Activated CD4-positive, alpha-beta T cell treated with anti-CD3 and anti-CD28 coated beads for 36 hours (primary cell): Measurements from ENCODE around the gene ANTXR2. TPM values are rescaled to one million over a fixed set of nuclear protein-coding genes. Genes with fewer than 3 reads are reported as not detected.

ENCODE experiments used
- ATAC-seq: fragments of 200-7000 bp; cut with Tn5 transposase; one replicate; pipeline ENCODE4 v1.10.0; 2021; ENCODE audit warnings: mild to moderate bottlenecking, moderate library complexity
- CTCF ChIA-PET: fragments of 350-600 bp; sonication (Branson Sonifier 250); formaldehyde crosslinking; loops from one replicate; lab custom pipeline; 2021; ENCODE audit warnings: antibody characterized with exemption; lab: Charles Lee
- POLR2A ChIA-PET: fragments of 350-600 bp; sonication (Branson Sonifier 250); formaldehyde crosslinking; loops from one replicate; lab custom pipeline; 2021; ENCODE audit warnings: antibody characterized with exemption, inconsistent platforms; lab: Charles Lee
- DNase-seq: peaks from one replicate; pipeline ENCODE4 v3.0.0-alpha.2; 2020
- H3K27ac Mint-ChIP-seq: one replicate; pipeline ENCODE4 v1.8.0; 2021; ENCODE audit warnings: mixed read lengths
- H3K27me3 Mint-ChIP-seq: one replicate; pipeline ENCODE4 v1.8.0; 2021; ENCODE audit warnings: mixed read lengths
- H3K36me3 Mint-ChIP-seq: one replicate; pipeline ENCODE4 v1.8.0; 2021; ENCODE audit warnings: low read depth, mixed read lengths
- H3K4me1 Mint-ChIP-seq: one replicate; pipeline ENCODE4 v1.8.0; 2021; ENCODE audit warnings: mixed read lengths
- H3K4me3 Mint-ChIP-seq: one replicate; pipeline ENCODE4 v1.8.0; 2021; ENCODE audit warnings: mild to moderate bottlenecking, moderate library complexity, mixed read lengths
- H3K9me3 Mint-ChIP-seq: one replicate; pipeline ENCODE4 v1.8.0; 2021; ENCODE audit warnings: low read depth, mixed read lengths
- intact Hi-C, 2 experiments: fragments of 100-400 bp; cut with DNase I in 1 of 2; cut with micrococcal nuclease in 1 of 2; formaldehyde crosslinking; loops; one replicate each; pipeline versions ENCODE4 v1.14.2 to v1.15.1; 2022 to 2024; cut with DNase I, micrococcal nuclease
- total RNA-seq, 2 experiments: library from RNA; stranded (reverse); gene quantifications; one replicate each; pipeline ENCODE4 v1.2.3, GENCODE V29; 2021

The ANTXR2 gene
- total RNA-seq, 2 experiments from 2014 or later = 2.3 to 3.8 TPM

DNA sequence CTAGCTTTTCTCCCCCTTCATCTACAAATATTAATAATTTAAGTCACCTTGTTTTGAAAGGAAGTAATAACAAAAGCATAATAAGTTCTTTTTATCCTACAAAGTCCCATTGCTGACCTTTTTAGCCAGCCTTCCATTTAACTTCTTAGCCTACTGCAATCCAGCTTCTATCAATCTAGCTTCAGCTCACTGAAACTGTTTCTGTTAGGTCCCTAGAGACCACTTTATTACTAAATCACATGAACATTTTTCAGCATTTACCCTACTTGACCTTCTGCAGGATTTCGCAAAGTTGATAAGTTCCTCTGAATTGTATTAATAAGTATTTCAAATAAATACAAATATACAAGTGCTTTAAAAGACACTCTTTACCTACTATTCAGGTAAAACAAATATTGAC, 186.5 kb downstream of the ANTXR2 start:
- Mint-ChIP-seq H3K36me3 (no peaks in the 10 kb centered on the region), H3K9me3 (peaks cover 2% of the 10 kb centered on the region), H3K27ac (no peak overlapping the region), H3K27me3 (no peaks in the 10 kb centered on the region), H3K4me1 (no peaks in the 10 kb centered on the region), H3K4me3 (no peak overlapping the region)
- DNase-seq (no peak), ATAC-seq (no peak)
- POLR2A ChIA-PET = no interaction called here
- CTCF ChIA-PET = no interaction called here
- intact Hi-C loops = no loop called here

DNA sequence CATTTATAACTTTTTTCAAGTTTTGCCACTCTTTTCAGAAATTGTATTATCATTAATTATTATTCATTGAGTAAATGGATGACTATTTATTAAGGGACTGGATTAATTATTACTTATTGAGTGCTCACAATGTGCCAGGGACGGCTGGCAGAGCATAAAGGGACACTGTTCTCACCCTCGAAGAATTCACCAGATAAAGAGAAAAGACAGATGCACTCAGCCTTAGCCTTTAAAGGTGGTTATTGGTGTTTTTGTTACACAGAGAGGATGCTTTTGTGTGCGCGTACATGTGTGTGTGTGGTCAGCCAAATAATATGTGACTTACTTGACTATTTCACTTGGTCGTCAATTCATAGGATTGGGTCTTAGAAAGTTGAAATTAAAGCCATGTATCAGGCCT, 187.0 kb downstream of the ANTXR2 start:
- intact Hi-C loops = no loop called here
- Mint-ChIP-seq H3K4me1 (no peaks in the 10 kb centered on the region), H3K9me3 (peaks cover 2% of the 10 kb centered on the region), H3K27ac (no peak overlapping the region), H3K36me3 (no peaks in the 10 kb centered on the region), H3K27me3 (no peaks in the 10 kb centered on the region), H3K4me3 (no peak overlapping the region)
- no peak for ATAC-seq
- CTCF ChIA-PET = no interaction called here
- DNase-seq = no peak
- POLR2A ChIA-PET = no interaction called here

DNA sequence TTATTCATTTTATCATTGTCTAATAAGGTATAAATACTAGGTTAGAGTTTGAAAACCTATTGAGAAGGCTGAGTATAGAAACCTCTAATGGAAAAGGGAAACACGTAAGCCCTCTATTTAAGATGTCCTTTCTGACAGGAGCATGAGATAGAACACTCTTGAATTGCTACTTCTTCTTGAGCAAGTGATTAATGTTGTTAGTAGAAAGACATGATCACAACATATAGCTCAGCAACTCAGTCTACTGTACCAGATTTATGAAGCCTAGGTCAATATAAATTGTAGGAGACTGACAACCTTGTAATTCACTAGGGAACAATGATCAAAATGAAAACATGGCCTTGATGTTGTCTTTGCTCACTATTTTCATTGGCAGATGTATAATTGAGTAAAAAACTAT, 189.7 kb downstream of the ANTXR2 start:
- ATAC-seq = no peak
- peaks cover 1% of the 10 kb centered on the region for H3K36me3 Mint-ChIP-seq
- no peak overlapping the region for H3K4me3 Mint-ChIP-seq
- H3K9me3 Mint-ChIP-seq = peaks cover 2% of the 10 kb centered on the region
- H3K4me1 Mint-ChIP-seq = no peaks in the 10 kb centered on the region
- no peak for DNase-seq
- no peak overlapping the region for H3K27ac Mint-ChIP-seq
- intact Hi-C loops = no loop called here
- no peaks in the 10 kb centered on the region for H3K27me3 Mint-ChIP-seq
- CTCF ChIA-PET = no interaction called here
- POLR2A ChIA-PET = no interaction called here

DNA sequence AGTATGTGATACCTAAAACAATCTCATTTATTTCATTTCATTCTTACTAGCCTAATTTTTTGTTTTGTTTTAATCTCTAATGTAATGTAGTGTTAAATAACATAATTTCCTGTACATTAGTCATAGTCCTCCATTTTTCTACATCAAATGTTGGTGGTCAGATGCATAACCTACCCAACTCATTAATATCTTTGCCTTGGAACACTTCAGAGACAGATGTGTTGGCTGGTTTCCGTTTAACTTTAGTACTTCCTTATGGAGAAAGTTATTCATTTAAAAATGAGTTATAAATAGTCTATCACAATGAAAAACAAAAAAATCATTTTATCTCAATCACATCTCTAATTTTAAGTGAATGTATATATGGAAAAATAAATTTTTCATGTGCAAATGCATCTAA, 190.2 kb downstream of the ANTXR2 start:
- no peak overlapping the region for H3K4me3 Mint-ChIP-seq
- H3K4me1 Mint-ChIP-seq = no peaks in the 10 kb centered on the region
- H3K9me3 Mint-ChIP-seq = peaks cover 6% of the 10 kb centered on the region
- H3K27me3 Mint-ChIP-seq = no peaks in the 10 kb centered on the region
- ATAC-seq (no peak), DNase-seq (no peak)
- peaks cover 4% of the 10 kb centered on the region for H3K36me3 Mint-ChIP-seq
- POLR2A ChIA-PET = no interaction called here
- intact Hi-C loops = no loop called here
- CTCF ChIA-PET = no interaction called here
- H3K27ac Mint-ChIP-seq = no peak overlapping the region

DNA sequence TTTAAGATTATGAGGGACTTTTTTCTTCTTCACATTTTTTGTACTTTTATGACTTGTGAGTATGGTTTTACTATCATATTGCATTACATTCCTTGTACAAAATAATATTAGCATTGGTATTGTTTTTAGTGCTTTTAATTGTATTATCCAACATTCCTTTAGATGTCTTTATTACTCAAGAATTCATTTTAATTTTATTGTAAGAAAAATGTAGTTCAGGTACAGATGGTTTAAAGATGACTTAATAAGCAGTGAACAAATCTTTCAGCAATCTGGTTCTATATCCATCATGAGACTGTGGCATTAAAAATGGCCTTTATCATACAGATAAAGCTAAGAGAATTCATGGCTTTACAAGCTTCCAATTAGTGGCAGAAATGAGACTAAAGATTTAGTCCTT, 191.6 kb downstream of the ANTXR2 start:
- Mint-ChIP-seq H3K4me1 (no peaks in the 10 kb centered on the region), H3K9me3 (peaks cover 8% of the 10 kb centered on the region), H3K27ac (no peak overlapping the region), H3K27me3 (no peaks in the 10 kb centered on the region), H3K4me3 (no peak overlapping the region), H3K36me3 (peaks cover 4% of the 10 kb centered on the region)
- ATAC-seq (no peak), DNase-seq (no peak)
- intact Hi-C loops = no loop called here
- ChIA-PET POLR2A (no interaction called here), CTCF (no interaction called here)

DNA sequence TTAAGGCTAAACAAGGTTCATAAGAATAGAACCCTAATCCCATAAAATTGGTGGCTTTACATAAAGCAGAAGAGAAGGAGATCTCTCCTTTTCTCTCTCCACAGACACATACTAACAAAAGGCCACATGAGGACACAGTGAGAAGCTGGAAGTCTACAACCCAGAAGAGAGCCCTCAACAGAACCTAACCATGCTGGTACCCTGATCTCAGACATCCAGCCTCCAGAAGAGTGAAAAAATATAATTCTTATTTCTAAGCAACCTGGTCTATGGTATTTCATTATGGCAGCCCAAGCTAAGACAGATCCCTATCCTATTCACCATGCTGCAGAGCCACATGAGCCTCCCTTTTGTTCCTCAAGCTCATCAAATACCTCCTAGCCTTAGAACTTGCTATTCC, 195.5 kb downstream of the ANTXR2 start:
- ChIA-PET POLR2A (no interaction called here), CTCF (interaction anchor here (1.4 kb wide), 1 partner anchor 13 kb away, joined by 3 read pairs; no protein-coding TSS in a partner anchor)
- intact Hi-C loops = no loop called here
- H3K27me3 Mint-ChIP-seq = no peaks in the 10 kb centered on the region
- no peaks in the 10 kb centered on the region for H3K4me1 Mint-ChIP-seq
- no peak for ATAC-seq
- peaks cover 8% of the 10 kb centered on the region for H3K9me3 Mint-ChIP-seq
- H3K4me3 Mint-ChIP-seq = no peak overlapping the region
- peaks cover 4% of the 10 kb centered on the region for H3K36me3 Mint-ChIP-seq
- DNase-seq = no peak
- no peak overlapping the region for H3K27ac Mint-ChIP-seq

DNA sequence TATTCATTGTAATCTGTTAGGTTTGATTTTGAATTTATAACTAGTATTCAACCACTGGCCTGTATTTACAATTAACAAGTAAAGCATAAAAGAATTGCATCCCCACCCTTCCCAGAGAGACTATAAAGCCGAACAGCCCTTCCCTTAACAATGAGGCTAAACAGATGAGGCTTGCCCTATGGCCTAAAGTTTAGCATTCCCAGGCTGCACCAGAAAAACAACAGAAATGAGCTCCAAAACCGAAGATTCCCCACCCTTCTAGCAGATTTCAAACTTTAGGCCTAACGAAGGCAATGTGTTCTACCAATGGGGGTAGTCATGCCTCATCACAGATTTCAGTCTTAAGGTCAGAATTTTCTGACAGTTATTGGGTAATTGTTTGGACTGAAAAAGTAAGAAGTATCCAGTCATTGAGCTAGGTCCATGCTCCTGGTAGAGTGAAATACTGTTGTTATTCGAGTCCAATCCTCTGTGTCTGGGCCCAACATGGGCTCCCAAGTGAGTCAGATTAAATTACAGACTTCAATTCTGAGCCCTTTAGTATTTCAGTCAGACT, 197.6 kb downstream of the ANTXR2 start:
- peaks cover 8% of the 10 kb centered on the region for H3K9me3 Mint-ChIP-seq
- H3K4me3 Mint-ChIP-seq = no peak overlapping the region
- no peak overlapping the region for H3K27ac Mint-ChIP-seq
- ChIA-PET POLR2A (no interaction called here), CTCF (interaction anchor here (0.6 kb wide), 1 partner anchor 1551 kb away, joined by 3 read pairs; no protein-coding TSS in a partner anchor)
- DNase-seq = no peak
- H3K4me1 Mint-ChIP-seq = no peaks in the 10 kb centered on the region
- H3K27me3 Mint-ChIP-seq = no peaks in the 10 kb centered on the region
- H3K36me3 Mint-ChIP-seq = peaks cover 4% of the 10 kb centered on the region
- intact Hi-C loops = no loop called here
- no peak for ATAC-seq

DNA sequence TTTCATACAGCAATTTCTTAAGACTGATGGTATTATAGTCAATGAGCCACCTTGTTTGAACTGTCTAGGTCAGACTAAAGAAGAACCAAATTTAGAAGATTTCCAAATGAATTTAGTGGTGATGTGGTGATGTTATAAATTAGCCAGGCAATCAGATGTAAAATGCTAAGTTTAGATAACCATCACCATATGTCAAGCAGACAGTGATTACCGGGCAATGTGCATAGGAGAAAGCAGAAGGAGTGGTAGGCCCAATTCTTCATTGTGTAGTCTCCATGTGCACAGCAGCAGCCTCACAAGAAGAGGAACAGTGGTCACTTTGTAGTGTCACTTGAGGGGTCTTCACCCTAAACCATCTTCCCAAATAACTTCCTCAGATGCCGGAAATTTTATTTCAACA, 198.8 kb downstream of the ANTXR2 start:
- DNase-seq (no peak), ATAC-seq (no peak)
- Mint-ChIP-seq H3K27ac (no peak overlapping the region), H3K9me3 (peaks cover 8% of the 10 kb centered on the region), H3K36me3 (peaks cover 4% of the 10 kb centered on the region), H3K27me3 (peaks cover 3% of the 10 kb centered on the region), H3K4me3 (no peak overlapping the region), H3K4me1 (no peaks in the 10 kb centered on the region)
- POLR2A ChIA-PET = no interaction called here
- CTCF ChIA-PET = no interaction called here
- intact Hi-C loops = no loop called here

DNA sequence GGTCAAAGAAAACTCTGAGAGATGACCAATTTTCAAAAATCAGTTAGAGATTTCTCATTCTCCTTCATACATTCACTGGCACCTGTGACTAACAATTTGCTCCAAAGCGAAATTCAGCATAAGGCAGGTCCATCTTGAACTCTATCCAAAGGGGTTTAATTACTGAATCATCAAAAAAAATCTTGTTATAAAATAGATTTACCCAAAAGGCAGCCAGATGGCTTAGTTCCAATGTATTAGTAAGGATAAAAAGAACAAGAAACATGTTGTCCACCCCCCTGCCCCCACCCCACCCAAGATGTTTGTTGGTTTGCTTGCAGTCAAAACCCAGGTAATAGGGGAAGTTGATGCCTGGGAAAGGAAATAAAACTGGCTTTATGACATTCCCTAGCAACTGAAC, 200.3 kb downstream of the ANTXR2 start:
- peaks cover 3% of the 10 kb centered on the region for H3K27me3 Mint-ChIP-seq
- H3K4me3 Mint-ChIP-seq = no peak overlapping the region
- no peaks in the 10 kb centered on the region for H3K36me3 Mint-ChIP-seq
- no peak overlapping the region for H3K27ac Mint-ChIP-seq
- POLR2A ChIA-PET = no interaction called here
- ATAC-seq (no peak), DNase-seq (no peak)
- peaks cover under 1% of the 10 kb centered on the region for H3K9me3 Mint-ChIP-seq
- no peaks in the 10 kb centered on the region for H3K4me1 Mint-ChIP-seq
- CTCF ChIA-PET = no interaction called here
- intact Hi-C loops = no loop called here

DNA sequence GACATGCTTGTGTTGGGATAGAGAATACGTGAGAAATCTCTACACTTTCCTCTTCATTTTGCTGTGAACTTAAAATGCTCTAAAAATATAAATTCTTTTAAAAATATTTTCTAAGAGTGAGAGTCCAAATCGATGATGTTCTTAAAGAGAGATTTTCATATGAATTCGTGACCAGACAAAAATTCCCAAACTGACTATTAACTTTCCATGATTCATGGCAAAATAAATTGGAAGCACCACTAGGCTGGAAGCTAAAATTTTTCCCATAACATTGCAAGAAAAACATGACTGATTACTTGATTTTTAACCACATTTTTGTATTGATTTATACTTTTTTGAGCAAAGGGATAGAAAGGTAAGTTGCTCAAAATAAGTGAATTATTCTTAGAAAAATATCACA, 201.1 kb downstream of the ANTXR2 start:
- CTCF ChIA-PET = no interaction called here

DNA sequence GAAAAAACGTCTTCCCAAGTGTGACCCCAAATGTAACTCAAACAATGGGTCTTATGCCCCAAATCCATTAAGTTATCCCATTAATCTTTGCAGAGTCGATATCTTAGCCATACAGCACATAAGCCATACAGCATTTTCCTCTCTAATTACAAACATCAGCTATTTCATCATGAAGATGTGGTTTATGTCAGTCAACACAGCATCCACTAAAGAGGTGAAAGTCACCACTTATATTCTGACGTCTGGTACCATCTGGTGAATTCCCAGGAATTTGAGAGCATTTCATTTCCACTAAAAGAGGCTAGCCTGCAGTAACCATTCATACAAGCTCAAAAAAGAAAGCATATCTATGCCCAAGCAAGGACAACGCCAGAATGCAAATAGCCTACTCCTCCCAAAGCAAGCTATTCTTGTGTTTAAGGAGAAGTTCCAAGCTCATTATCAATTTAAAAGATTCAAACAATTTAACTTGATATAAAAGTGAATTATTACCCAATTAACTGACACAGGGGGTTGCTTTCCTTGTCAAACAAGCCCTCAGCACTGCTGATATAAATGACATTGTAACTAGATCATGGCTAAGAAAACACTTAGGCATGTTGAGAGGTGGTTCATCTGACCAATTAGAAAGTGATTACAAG, 203.3 kb downstream of the ANTXR2 start:
- Mint-ChIP-seq H3K27me3 (peaks cover 3% of the 10 kb centered on the region), H3K27ac (no peak overlapping the region), H3K9me3 (no peaks in the 10 kb centered on the region), H3K4me3 (no peak overlapping the region), H3K4me1 (no peaks in the 10 kb centered on the region), H3K36me3 (no peaks in the 10 kb centered on the region)
- POLR2A ChIA-PET = interaction anchor here (0.7 kb wide), 1 partner anchor 191 kb away, joined by 3 read pairs; no protein-coding TSS in a partner anchor
- CTCF ChIA-PET = interaction anchor here (0.6 to 1.2 kb wide), 3 partner anchors 48 to 351 kb away, joined by 4 to 5 read pairs (median 4); no protein-coding TSS in a partner anchor
- ATAC-seq (no peak), DNase-seq (no peak)
- intact Hi-C loops = no loop called here

More for the DNA sequence above, 201.1 kb downstream of the ANTXR2 start:
- Mint-ChIP-seq H3K4me1 (no peaks in the 10 kb centered on the region), H3K4me3 (no peak overlapping the region), H3K36me3 (no peaks in the 10 kb centered on the region), H3K27me3 (peaks cover 3% of the 10 kb centered on the region), H3K9me3 (no peaks in the 10 kb centered on the region), H3K27ac (no peak overlapping the region)
- intact Hi-C loops = no loop called here
- ATAC-seq (no peak), DNase-seq (no peak)
- POLR2A ChIA-PET = no interaction called here

DNA sequence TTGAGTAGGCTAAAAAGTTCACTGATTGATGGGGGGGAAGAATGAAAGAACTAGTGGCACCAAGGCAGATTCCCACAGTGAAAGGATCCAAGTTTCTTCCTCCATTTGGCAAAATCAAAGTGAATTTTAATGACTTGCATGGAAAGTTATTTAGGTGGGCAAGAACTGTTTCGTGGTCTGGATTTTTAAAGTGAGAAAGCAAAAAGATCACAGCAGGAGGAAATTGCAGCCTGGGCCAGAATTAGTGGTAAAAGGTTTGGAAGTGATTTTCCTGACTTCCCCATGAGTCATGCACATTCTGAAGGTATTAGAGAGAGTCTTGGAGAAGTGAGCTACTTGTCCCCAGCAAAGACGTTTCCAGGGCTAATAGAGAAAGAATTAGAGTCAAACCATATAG, 207.8 kb downstream of the ANTXR2 start:
- CTCF ChIA-PET = interaction anchor here (0.5 to 1.1 kb wide), 3 partner anchors 12 to 201 kb away, joined by 3 read pairs; no protein-coding TSS in a partner anchor
- Mint-ChIP-seq H3K4me1 (no peaks in the 10 kb centered on the region), H3K4me3 (no peak overlapping the region), H3K27me3 (peaks cover 3% of the 10 kb centered on the region), H3K9me3 (no peaks in the 10 kb centered on the region), H3K36me3 (no peaks in the 10 kb centered on the region), H3K27ac (no peak overlapping the region)
- intact Hi-C loops = no loop called here
- ATAC-seq (no peak), DNase-seq (no peak)
- POLR2A ChIA-PET = no interaction called here
